ENCODE data around the gene AK3. TPM values are rescaled to one million over a fixed set of nuclear protein-coding genes. Genes with fewer than 3 reads are reported as not detected.

Gene AK3
- total RNA-seq, 1 donor from 2014 or later: 65.0 TPM

- DNase-seq: no peak
These were observed 5.5 kb upstream of the AK3 start for GRCh38 chr9:4746278-4747030.

DNA sequence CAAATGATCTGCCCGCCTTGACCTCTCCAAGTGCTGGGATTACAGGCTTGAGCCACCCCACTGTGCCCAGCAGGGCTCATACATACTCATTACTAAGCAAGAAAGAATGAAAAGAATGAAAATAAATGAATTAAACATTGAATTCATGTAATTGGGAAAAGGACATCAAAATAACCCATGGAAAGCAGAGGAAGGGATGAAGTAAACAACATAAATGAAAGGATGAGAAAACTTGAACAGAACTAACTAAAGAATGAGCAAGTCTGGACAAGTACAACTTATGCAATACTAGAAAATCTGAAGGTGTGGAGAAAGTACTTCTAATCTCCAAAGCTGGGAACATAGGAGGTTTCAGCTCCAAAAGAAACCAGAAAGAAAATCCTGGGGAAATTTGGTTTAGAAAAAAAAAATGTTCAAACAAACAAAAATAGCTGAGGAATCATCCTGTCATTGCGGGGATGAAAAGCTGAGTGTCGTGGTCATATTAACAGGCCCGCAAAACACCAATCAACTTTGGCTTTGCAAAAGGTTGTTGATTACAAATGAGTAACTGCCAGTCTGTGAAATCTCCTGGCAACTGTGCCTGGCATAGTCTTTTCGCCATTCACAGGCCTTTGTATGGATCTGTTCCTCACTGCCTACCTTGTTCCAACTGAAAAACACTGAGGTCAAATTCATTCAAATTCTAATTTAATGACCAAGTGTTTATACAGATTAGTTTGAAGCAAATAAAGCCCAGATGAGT is 2.3 kb upstream of the AK3 start:
- DNase-seq: no peak

- DNase-seq: no peak
These were observed 1.2 kb upstream of the AK3 start for GRCh38 chr9:4742246-4742645.

- peak; percentile 21 for DNase-seq
These were observed 525 bp upstream of the AK3 start for GRCh38 chr9:4741365-4742089.

- no peak for DNase-seq
These were observed 689 bp downstream of the AK3 start for GRCh38 chr9:4740388-4740637.

GRCh38 chr9:4739587-4740387 is 1.2 kb downstream of the AK3 start:
- peak; percentile 43 for DNase-seq

DNA sequence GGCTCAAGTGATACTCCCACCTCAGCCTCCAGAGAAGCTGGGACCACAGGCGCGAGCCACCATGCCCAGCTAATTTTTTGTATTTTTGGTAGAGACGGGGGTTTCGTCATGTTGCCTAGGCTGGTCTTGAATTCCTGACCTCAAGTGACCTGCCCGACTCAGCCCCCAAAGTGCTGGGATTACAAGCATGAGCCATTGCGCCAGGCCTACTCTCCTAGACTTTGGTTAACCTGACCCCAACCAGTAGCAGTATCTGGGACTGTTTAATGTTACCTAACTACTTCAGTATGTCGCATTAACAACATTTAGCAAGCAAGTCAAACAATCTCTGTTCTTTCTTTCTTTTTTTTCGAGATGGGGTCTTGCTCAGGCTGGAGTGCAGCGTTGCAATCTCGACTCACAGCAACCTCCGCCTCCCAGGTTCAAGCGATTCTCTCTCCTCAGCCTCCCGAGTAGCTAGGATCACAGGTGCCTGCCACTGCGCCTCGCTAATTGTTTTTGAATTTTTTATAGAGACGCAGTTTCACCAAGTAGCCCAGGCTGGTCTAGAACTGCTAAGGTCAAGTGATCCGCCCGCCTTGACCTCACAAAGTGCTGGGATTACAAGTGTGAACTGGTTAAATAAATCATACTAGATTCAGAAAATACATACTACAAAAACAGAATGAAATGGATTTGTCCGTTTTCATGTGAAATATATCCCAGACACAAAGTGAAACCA is 2.0 kb downstream of the AK3 start:
- DNase-seq: no peak

DNA sequence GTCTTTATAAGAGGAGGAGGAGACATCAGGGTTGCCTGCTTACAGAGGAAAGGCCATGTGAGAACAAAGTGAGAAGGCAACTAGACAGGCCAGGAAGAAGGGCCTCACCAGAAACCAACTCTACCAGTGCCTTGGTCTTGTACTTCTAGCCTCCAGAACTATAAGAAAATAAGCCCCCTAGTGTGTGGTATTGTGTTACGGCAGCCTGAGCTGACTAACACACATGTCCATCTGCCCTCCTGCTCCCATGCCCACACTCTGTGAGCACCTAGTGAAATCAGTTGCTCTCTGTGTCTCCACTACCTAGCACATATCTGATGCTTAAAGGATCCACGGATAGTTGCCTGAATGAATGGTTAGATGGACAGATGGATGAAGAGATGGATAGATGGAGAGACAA is 6.9 kb downstream of the AK3 start:
- DNase-seq: no peak

DNA sequence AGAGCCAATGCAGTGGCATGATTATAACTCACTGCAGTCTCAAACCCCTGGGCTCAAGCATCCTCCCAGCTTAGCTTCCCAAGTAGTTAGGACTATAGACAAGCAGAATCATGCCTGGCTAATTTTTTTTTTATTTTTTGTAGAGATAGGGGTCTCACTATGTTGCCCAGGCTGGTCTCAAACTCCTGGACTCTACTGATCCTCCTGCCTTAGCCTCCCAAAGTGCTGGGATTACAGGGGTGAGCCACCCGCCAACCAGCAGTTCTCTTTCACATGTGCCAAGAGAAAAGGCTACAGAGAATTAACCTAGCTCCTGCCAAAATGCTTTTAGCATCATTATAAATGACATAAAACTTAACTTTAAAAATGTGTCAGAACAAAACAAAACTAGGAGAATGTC is 8.1 kb downstream of the AK3 start:
- DNase-seq: no peak

- no peak for DNase-seq
These were observed 13.4 kb downstream of the AK3 start for GRCh38 chr9:4727593-4727992.

DNA sequence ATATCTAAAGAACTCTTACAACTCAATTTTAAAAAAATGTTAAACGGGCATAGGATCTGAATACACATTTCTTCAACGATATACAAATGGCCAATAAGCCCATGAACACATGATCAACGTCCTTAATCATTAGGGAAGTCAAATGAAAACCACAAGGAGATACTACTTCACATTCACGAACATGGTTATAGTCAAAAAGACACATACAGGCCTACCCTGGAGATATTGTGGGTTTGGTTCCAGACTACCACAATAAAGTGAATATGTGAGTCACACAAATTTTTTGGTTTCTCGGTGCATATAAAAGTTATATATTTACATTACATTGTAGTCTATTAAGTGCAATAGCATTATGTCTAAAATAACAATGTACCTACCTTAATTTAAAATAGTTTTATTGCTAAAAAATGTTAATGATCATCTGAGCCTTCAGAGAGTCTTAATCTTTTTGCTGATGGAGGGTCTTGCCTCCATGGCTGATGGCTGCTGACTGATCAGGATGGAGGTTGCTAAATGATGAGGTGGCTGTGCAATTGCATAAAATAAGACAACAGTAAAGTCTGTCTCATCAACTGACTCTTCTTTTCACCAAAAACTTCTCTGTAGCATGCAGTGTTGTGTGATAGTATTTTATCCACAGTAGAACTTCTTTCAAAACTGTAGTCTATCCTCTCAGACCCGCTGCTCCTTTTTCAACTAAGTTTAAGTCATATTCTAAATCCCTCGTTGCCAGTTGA is 15.1 kb downstream of the AK3 start:
- DNase-seq: no peak

DNA sequence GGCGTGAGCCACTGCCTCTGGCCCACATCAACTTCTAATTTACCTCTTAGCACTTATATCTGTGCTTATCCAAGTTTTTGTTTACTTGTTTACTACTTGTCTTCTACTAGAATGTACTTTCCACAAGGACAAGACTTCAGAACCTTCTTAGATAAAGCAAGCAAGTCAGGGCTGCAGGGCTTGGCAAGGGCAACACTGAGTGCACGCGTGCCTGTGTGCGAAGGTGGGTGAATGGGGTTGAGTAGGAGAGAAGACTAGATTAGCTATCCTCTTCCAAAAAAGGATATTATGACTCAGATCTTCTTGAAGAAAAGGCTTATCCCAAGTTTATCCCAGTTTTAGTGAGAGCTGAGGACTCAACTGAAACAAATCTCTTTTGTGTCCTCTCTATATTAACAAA is 19.3 kb downstream of the AK3 start:
- no peak for DNase-seq

DNA sequence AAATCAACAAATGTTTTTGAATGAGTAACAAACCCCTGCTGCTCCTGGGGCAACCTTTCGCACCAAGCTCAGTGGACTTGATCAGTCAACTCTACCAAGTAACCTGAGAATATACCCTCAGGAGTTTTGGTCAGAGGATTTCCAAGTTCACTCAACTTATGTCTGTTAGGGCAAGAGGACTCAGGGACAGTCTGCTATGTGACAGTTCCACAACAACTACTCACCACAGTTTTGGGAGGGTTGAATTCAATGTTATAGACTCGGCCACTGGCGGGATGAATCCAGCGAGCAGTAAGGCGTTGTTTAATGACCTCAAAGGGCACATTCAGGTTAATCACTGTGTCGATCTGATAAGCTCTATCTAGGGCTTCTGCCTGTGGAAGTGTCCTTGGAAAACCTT is 22.1 kb downstream of the AK3 start:
- no peak for DNase-seq

- no peak for DNase-seq
These were observed 23.2 kb downstream of the AK3 start for GRCh38 chr9:4717815-4718214.

- DNase-seq: no peak
These were observed 24.8 kb downstream of the AK3 start for GRCh38 chr9:4716163-4716562.

GRCh38 chr9:4714266-4715016 is 26.6 kb downstream of the AK3 start:
- peak; percentile 63 for DNase-seq

DNA sequence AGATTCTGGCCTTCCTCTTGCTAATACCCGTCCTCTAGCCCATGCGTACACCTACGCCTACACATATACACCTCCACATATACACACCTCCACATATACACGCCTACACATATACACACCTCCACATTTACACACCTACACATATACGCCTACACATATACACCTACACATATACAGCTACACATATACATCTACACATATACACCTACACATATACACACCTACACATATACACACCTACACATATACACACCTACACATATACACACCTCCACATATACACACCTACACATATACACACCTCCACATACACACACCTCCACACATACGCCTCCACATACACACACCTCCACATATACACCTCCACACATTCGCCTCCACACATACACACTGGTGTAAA is 27.2 kb downstream of the AK3 start:
- peak; percentile 10 for DNase-seq

DNA sequence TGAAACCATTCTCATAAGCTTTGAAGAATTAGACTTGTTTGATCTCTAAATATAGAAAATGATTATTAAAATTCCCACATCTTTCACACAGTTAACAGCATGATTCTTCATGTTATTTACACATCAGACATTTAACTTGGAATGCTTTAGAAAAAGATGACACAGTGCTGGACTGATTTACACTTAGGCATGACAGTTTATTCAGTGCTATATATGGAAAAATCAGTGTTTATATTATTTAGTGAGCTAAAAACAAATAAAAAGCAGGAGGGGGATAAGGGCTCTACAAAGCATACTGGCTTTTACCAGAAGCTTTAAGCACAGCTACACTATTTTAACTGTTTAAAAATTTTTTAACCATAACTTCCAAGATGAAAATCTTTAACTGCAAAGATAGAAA is 31.6 kb downstream of the AK3 start:
- no peak for DNase-seq

GRCh38 chr9:4706971-4707622 is 33.9 kb downstream of the AK3 start:
- no peak for DNase-seq

- DNase-seq: no peak
These were observed 35.0 kb downstream of the AK3 start for GRCh38 chr9:4706021-4706420.
